22Rv1 (cell line): ENCODE data around the gene DDAH1.

Source experiments
- H3K27ac ChIP-seq: fragments of 450-650 bp; 2 replicates; pipeline ENCODE4 v1.5.1; 2017
- ZFX ChIP-seq: fragments of 450-650 bp; IDR thresholded peaks from 2 replicates; pipeline ENCODE4 v1.6.1; 2017; ENCODE audit warnings: antibody characterized with exemption, borderline replicate concordance
- TF ChIP-seq, protein P1 (sequence below): fragments of 450-650 bp; IDR thresholded peaks from 2 replicates; pipeline ENCODE4 v1.5.1; 2017; ENCODE audit warnings: mild to moderate bottlenecking

Gene DDAH1

DNA sequence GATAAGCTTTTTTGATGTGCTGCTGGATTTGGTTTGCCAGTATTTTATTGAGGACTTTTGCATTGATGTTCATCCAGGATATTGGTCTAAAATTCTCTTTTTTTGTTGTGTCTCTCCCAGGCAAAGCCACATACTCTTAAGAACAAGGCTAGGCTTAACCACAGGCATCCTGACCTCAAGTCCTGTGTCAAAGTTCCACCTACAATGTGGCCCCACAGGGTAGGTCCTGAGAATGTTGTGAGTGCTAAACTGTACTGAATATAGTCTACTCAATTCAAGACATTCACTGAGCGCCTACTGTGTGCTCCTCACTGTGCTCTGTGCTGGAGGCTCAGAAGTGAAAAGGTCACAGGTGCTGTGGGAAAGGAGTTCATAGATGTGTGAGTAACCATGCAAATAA lies 20.6 kb downstream of the DDAH1 start:
- TF ChIP-seq, protein P1, sequence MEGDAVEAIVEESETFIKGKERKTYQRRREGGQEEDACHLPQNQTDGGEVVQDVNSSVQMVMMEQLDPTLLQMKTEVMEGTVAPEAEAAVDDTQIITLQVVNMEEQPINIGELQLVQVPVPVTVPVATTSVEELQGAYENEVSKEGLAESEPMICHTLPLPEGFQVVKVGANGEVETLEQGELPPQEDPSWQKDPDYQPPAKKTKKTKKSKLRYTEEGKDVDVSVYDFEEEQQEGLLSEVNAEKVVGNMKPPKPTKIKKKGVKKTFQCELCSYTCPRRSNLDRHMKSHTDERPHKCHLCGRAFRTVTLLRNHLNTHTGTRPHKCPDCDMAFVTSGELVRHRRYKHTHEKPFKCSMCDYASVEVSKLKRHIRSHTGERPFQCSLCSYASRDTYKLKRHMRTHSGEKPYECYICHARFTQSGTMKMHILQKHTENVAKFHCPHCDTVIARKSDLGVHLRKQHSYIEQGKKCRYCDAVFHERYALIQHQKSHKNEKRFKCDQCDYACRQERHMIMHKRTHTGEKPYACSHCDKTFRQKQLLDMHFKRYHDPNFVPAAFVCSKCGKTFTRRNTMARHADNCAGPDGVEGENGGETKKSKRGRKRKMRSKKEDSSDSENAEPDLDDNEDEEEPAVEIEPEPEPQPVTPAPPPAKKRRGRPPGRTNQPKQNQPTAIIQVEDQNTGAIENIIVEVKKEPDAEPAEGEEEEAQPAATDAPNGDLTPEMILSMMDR = no peak
- TF ChIP-seq ZFX = no peak
- no peak overlapping the region for H3K27ac ChIP-seq

DNA sequence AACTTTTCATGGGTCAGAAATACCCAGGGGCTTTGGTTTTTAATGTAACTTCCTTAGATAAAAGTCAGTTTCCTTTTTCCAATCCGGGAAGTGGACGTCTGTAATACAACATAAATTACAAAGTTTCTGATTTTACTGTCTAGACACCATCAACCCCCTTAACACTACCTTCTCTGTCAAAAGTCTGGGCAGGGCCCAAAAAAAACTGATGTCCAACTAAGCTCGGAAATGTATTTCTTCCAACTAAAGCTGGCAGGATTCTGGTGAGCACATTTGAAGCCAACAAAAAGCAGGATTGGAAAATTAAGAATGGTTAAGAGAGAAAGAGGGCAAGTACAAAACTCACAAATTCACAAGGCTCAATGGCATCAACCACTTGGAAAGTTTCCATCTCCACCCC lies 24.3 kb downstream of the DDAH1 start:
- TF ChIP-seq, protein P1 = no peak
- TF ChIP-seq ZFX = no peak
- no peak overlapping the region for H3K27ac ChIP-seq

DNA sequence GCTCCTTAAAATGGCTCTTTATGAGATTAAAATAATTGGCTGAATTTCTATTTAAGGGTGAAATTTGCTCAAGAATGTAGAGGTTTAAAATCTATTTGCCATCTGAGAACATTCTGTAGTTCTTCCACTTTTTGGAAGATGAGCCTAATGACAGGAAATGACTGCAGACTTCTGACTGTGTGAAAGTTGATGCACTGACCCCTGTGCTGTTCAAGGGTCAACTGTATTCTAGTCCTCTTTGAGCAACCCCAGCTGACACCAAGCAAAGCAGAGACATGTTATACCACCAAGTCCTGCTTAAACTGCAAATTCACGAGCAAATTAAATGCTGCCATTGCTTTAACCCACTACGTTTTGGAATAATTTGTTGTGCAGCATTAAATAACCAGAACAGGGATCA lies 26.6 kb downstream of the DDAH1 start:
- no peak overlapping the region for H3K27ac ChIP-seq
- TF ChIP-seq, protein P1 = no peak
- no peak for TF ChIP-seq ZFX

DNA sequence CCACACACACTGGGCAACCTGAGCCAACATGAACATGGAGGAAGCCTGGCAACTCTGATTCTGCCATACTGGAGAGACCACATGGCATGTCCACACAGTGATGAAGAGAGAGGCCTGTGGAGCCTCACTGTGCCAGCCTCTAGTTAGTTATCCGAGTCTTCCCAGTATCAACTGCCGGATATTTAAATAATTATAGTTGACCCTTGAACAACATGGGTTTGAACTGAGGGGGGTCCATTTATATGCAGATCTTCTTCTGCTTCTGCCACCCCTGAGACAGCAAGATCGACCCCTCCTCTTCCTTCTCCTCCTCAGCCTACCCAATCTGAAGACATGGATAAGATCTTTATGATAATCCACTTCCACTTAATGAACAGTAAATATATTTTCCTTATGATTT lies 27.8 kb downstream of the DDAH1 start:
- TF ChIP-seq ZFX = no peak
- TF ChIP-seq, protein P1 = no peak
- no peak overlapping the region for H3K27ac ChIP-seq

DNA sequence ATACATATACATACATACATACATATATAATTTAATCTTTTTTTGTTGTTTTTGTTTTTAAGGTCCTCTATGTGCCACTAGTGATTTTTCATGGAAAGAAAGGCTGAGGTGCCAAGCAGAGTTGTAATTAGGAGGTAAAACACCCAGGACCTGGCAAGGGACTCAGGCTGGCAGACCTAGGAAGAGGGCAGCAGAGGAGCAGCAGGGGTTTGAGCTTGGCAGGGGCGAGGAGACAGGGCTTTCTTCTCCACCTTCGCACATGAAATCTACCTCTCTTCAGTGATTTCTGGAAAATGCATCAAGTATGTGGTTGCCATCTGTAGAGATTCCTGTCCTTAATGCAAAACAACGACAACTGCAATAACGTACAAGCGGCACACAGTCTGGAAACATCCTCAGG lies 31.9 kb downstream of the DDAH1 start:
- TF ChIP-seq, protein P1 = no peak
- no peak for TF ChIP-seq ZFX
- H3K27ac ChIP-seq = no peak overlapping the region

DNA sequence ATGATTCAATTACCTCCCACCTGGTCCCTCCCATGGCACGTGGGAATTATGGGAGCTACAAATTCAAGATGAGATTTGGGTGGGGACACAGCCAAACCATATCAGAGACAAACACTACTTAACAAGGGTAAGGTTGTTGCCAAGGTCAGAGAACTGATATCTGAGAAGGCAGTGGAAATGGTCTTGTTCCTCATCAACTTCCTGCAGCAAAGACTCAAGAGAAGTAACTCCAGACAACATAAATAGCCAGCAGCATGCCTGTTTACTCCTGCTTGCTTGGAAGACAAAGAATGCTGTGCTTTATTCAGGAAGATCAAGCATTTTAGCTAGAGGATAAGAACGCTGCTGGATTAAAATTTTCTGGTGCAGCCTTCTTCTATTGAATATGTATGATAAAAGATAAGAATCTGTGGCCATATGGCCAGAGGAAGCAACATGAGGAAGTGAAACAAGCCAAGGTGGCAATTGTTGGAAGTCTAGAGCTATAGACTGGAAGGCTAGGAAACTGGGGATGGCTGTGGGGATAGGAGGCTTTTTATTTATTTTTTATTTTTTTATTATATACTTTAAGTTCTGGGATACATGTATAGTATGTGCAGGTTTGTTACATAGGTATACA lies 36.4 kb downstream of the DDAH1 start:
- TF ChIP-seq ZFX = no peak
- TF ChIP-seq, protein P1 = no peak
- no peak overlapping the region for H3K27ac ChIP-seq

DNA sequence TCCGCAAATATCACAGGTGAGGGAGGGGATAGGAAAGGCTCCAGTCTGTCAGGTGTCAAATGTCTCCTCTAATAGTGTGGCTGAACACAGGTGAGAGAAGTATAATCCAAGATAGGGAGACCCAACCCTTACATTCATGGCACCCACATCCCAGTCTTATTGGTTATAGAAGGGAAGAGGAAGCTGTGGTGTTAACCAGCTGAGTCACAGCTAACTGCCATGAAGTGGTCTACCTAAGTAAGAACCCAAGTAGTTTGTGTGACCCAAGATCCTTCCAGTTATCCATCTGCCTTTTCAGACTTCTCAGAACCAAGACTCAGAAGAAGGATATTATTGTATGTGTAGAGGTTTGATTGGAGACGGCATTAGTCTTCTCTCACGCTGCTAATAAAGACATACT lies 37.1 kb downstream of the DDAH1 start:
- no peak for TF ChIP-seq ZFX
- TF ChIP-seq, protein P1 = no peak
- H3K27ac ChIP-seq = peak overlapping the region; percentile 39
